GM21723 (cell line): ENCODE data around the gene LMNTD2.
A peak's percentile ranks its signal among the peaks of the same experiment; 100 is the strongest.
"Not testable (repeated sequence)": the region's sequence is repeated elsewhere in the genome, so short reads cannot be mapped to it uniquely, and the experiment has no call there.

Experiments
- ATAC-seq: cut with Tn5 transposase; IDR thresholded peaks from one replicate; pipeline ENCODE4 v1.9.1; 2021; ENCODE audit warnings: mild to moderate bottlenecking, moderate library complexity; ENCODE audit not compliant: unreplicated experiment

The LMNTD2 gene

DNA sequence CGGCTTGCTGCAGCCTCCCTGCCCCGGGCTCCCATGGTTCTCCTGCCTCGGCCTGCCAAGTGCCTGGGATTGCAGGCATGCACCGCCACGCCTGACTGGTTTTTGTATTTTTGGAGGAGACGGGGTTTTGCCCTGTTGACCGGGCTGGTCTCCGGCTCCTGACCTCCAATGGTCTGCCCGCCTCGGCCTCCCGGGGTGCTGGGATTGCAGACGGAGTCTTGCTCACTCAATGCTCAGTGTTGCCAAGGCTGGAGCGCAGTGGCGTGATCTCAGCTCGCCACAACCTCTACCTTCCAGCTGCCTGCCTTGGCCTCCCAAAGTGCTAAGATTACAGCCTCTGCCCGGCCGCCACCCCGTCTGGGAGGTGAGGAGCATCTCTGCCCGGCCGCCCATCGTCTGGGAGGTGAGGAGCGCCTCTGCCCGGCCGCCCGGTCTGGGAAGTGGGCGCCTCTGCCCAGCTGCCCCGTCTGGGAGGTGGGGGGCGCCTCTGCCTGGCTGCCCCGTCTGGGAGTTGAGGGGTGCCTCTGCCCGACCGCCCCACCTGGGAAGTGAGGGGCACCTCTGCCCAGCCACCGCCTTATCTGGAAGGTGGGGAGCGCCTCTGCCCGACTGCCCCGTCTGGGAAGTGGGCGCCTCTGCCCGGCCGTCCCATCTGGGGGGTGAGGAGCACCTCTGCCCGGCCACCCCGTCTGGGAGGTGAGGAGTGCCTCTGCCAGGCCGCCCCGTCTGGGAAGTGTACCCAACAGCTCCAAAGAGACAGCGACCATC lies 43.4 kb downstream of the LMNTD2 start:
- ATAC-seq = not testable (repeated sequence)

DNA sequence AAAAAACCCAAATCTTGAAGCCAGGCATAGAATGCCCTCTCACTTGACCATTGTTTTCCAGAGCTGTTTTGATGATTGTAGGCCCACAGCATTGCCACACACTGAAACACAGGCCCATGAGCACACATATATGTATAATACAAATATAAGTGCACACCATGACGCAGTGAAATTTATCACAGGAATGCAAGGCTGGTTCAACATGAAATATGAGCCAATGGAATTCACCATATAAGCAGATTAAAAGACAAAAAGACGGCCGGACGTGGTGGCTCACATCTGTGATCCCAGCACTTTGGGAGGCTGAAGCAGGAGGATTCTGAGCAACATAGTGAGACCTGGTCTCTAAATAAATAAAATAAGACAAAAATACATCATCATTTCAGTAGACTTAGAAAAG lies 44.1 kb downstream of the LMNTD2 start:
- ATAC-seq = no peak

DNA sequence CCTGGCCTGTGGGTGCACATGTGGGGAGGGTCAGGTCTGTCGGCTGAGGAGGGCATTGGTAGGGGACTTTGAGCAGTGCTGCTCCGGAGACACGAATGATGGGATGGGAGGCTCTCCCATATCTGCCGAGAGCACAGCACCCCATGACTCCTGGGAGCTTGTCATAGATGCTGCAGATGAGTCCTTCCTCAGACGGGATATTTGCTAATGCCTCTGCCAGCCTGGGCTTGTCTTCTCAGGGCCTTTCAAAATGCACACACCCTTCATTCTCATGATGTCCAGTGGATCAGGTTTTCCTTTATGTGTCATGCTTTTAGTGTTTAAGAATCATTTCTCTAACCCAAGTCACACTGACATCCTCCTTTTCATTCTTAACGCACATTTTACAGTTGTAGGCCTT lies 45.4 kb downstream of the LMNTD2 start:
- ATAC-seq = no peak

DNA sequence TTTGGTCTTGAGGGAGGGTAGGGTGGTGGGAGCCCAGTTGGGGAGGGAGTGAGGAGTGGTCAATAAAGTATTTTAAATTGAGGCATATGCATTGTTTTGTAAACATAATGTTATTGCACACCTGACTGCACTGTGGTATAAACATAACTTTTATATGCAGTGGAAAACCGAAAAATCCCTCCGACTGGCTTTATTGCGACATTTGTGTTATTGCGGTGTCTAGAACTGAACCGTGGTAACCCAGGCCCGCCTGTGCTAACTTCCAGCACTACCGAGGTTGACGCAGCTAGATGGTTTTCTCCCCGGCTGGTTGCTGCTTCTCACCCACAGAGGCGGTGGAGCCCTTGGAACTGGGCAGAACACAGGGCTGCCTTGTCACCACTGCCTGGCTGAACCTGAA lies 45.9 kb downstream of the LMNTD2 start:
- no peak for ATAC-seq

DNA sequence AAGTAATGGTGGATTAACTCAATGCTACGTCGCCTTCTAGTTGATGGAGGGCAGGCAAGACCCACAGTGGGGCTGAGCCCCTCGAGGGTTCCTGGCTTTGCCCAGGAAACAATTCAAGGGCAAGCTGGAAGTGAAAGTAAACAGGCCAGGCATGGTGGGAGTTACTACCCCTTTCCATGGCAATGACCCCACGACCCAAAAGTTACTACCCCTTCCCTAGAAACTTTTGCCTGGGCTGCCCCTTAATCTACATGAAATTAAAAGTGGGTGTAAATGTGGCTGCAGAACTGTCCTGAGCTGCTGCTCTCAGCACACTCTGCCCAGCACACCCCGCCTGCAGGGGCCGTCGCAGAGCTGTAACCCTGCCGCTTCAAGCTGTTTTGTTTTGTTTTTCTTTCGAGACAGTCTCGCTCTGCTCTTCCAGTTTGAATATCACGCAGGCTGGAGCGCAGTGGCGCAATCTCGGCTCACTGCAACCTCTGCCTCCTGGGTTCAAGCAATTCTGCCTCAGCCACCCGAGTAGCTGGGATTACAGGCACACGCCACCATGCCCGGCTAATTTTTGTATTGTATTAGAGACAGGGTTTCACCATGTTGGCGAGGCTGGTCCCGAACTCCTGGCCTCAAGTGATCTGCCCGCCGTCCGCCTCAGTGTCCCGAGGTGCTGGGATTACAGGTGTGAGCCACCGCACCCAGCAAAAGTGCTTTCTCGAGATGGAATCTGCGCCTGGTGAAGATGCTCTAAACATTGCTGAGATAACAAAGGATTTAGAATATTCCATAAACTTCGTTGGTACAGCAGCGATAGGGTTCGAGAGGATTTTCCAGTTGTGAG lies 47.6 kb downstream of the LMNTD2 start:
- no peak for ATAC-seq

DNA sequence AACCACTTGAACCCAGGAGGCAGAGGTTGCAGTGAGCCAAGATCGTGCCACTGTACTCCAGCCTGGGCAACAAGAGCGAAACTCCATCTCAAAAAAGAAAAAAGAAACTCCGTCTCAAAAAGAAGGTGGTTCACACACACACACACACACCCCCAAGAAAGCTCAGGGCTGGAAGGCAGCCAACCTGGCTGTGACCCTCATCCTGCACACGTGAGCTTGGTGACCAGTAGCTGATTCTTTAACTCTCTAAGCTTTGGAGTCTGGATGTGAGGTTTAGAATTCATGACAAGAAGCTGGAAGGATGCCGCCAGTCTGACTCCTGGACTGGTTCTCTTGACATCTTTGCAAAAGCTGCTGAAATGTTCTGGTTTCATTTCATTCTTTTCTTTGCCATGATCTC lies 51.6 kb downstream of the LMNTD2 start:
- ATAC-seq = no peak

DNA sequence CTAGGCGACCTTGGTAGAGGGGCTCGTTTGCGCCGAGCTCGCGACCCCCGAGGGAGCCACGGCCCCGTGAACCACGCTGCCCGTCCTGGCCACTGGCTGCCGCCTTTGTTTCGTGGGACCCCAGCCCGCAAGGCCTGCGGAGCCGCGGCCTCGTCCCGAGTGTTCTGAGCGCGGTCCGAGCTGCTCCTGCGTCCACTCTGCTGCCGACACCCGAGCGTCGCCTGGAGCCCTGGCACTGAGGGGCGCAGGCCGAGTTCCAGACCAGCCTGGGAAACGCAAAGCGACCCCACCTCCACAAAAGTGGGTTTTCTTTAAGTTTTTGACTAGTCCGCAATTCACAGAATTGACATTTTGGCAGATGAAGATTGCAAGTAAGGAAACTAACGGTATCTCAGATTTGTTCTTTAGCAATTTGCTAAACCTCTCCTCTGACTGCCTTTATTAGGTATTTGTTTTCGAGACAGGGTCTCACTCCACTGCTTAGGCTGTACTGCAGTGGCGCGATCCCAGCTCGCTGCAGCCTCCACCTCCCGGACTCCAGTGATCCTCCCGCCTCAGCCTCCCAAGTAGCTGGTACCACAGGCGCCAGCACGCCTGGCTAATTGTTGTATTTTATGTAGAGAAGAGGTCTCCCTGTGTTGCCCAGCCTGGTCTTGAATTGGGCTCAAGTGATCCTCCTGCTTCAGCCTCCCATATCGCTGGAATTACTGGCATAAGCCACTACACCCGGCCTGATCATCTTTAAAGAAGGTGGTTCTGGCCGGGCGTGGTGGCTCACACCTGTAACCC lies 52.6 kb downstream of the LMNTD2 start:
- ATAC-seq = no peak

DNA sequence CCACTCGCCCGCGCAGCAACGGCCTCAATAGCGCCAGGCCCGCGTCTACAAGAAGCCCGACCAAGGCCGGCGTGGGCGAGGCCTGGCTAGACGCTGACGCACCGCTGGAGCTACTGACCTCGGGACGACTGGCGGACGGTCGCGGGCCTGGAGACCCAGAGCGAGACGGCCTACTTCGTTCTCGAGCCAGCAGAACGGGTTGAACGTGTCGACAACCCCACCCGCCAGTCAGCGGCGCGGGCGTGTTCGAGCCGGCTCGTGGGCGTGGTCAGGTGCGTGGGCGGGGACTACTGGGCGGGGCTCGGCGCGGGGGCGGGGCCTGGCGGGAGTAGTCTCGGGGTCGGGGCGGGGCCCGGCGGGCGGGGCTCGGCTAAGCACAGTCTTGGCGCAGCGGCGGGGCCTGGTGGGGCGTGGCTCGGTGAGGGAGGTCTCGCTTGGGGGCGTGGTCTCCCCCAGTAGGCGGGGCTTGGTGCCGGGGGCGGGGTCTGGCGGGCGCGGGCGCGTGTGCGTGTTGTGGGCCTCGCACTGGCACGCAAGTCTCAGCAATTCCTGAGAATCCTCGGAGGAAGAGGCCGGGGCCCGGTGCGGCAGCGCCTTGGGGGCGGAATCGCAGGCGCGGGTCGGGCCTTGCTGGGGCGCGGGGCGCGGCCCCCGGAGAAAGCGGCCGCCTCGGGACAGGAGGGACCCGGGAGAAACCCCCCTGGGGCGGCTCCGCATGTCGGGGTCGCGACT lies 53.4 kb downstream of the LMNTD2 start, which contains the start of gene RNH1:
Gene RNH1 (minus strand): TSS at position 248 of the 732 bp plus-strand sequence. CDS start 5,080 bp downstream, outside the sequence.
- ATAC-seq = peak; percentile 34

DNA sequence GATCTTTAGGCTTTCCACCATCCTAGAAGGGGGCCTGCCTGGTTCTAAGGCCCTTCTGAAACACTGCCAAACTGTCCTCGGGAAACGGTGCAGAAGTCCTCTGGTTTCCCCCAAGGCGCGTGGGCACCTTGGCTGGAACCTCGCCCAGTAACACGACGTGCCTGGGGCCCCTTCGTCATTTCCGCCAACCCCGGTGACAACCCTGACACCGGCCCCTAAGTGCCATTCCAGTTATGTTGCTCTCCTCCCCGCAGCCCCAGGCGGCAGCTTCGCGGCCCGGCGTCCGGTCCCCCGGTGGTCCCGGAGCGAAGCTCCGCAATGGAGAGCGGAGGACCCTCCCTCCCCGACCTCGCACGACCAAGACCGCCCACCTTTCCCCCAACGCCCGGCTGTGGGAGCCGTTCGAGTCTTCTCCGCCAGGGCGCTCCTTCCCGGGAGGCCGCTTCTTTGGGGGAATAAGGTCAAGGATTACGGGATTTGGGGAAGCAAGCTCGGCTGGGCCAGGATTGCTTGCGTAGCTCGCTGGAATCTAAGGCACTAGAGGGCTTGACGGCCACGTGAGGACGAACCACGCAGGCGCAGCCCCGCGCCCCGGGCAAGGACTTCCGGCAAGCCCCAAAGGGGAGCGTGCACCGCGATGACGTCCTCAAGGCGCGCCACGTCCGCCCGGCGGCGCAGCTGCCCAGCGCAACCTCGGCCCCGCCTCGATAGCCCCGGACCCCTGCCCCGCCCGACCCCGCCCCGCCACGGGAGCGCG lies 54.1 kb downstream of the LMNTD2 start:
- ATAC-seq = peak; percentile 60

DNA sequence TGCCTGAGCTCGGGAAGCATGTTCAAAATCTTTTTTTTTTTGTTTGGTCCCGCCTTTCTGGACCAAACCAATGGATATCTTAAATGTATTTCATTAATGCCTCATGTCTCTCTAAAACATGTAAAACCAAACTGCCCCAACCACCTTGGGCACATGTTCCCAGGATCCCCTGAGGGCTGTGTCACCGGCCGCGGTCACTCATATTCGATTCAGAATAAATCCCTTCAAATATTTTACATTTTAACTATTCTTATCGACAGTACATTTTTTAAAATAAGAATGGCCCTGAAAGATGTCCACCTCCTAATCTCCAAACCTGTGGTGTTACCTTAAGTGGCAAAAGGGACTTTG lies 55.6 kb downstream of the LMNTD2 start:
- ATAC-seq = no peak
